H9 (cell line): Measurements from ENCODE around the gene SLIT1. TPM values are rescaled to one million over a fixed set of nuclear protein-coding genes. Genes with fewer than 3 reads are reported as not detected.

ENCODE experiments used
- DNase-seq: peaks from one replicate; pipeline ENCODE4 v3.0.0-alpha.2; 2017
- H2AFZ ChIP-seq: one replicate; pipeline ENCODE4 v1.6.1; 2013; ENCODE audit warnings: mild to moderate bottlenecking, low read length, control low read depth, moderate library complexity
- H2AK5ac ChIP-seq: 2 replicates; pipeline ENCODE4 v1.6.1; 2013; ENCODE audit warnings: low read length, control low read depth, mixed read lengths; ENCODE audit not compliant: insufficient read length
- H2BK120ac ChIP-seq: one replicate; pipeline ENCODE4 v1.6.1; 2013; ENCODE audit warnings: low read depth, mild to moderate bottlenecking, low read length, control low read depth, inconsistent platforms; ENCODE audit not compliant: poor library complexity, severe bottlenecking
- H2BK12ac ChIP-seq: 2 replicates; pipeline ENCODE4 v1.6.1; 2013; ENCODE audit warnings: low read length, control low read depth, mixed read lengths, low read depth; ENCODE audit not compliant: insufficient read length
- H2BK15ac ChIP-seq: 2 replicates; pipeline ENCODE4 v1.6.1; 2013; ENCODE audit warnings: low read depth, low read length, control low read depth
- H2BK20ac ChIP-seq: one replicate; pipeline ENCODE4 v1.6.1; 2013; ENCODE audit warnings: low read depth, mild to moderate bottlenecking, low read length, control low read depth, inconsistent platforms; ENCODE audit not compliant: poor library complexity, severe bottlenecking
- H2BK5ac ChIP-seq: 2 replicates; pipeline ENCODE4 v1.6.1; 2013; ENCODE audit warnings: low read length, control low read depth, mixed read lengths; ENCODE audit not compliant: insufficient read length
- H3K14ac ChIP-seq: 2 replicates; pipeline ENCODE4 v1.6.1; 2013; ENCODE audit warnings: low read length, control low read depth; ENCODE audit not compliant: insufficient read depth
- H3K18ac ChIP-seq: 2 replicates; pipeline ENCODE4 v1.6.1; 2013; ENCODE audit warnings: low read depth, mild to moderate bottlenecking, mixed read lengths, low read length, control low read depth; ENCODE audit not compliant: insufficient read length
- H3K23ac ChIP-seq: 2 replicates; pipeline ENCODE4 v1.6.1; 2013; ENCODE audit warnings: low read length, control low read depth, mixed read lengths, low read depth; ENCODE audit not compliant: insufficient read length
- H3K23me2 ChIP-seq: 2 replicates; pipeline ENCODE4 v1.6.1; 2013; ENCODE audit warnings: low read depth, mild to moderate bottlenecking, mixed read lengths, low read length, control low read depth; ENCODE audit not compliant: insufficient read length, poor library complexity, severe bottlenecking
- H3K27ac ChIP-seq: 2 replicates; pipeline ENCODE4 v1.5.1; 2013; ENCODE audit warnings: low read length, control low read depth, mixed read lengths, low read depth; ENCODE audit not compliant: insufficient read length
- H3K27me3 ChIP-seq: 2 replicates; pipeline ENCODE4 v1.6.1; 2013; ENCODE audit warnings: low read length, control low read depth, inconsistent platforms; ENCODE audit not compliant: insufficient read depth
- H3K4ac ChIP-seq: 2 replicates; pipeline ENCODE4 v1.6.1; 2013; ENCODE audit warnings: low read depth, mild to moderate bottlenecking, control low read depth, inconsistent platforms, low read length, moderate library complexity
- H3K4me1 ChIP-seq: 2 replicates; pipeline ENCODE4 v1.6.1; 2013; ENCODE audit warnings: low read length, control low read depth, inconsistent platforms; ENCODE audit not compliant: insufficient read depth
- H3K4me2 ChIP-seq: 2 replicates; pipeline ENCODE4 v1.6.1; 2013; ENCODE audit warnings: low read length, control low read depth, mixed read lengths; ENCODE audit not compliant: insufficient read length, insufficient read depth
- H3K56ac ChIP-seq: 2 replicates; pipeline ENCODE4 v1.6.1; 2013; ENCODE audit warnings: low read depth, mild to moderate bottlenecking, mixed read lengths, low read length, control low read depth; ENCODE audit not compliant: insufficient read length
- H3K79me1 ChIP-seq: 2 replicates; pipeline ENCODE4 v1.6.1; 2013; ENCODE audit warnings: low read depth, mild to moderate bottlenecking, moderate library complexity, low read length, control low read depth, inconsistent platforms; ENCODE audit not compliant: insufficient read depth, poor library complexity, severe bottlenecking
- H3K79me2 ChIP-seq: 2 replicates; pipeline ENCODE4 v1.6.1; 2013; ENCODE audit warnings: low read length, control low read depth, inconsistent platforms; ENCODE audit not compliant: insufficient read depth
- H3K9ac ChIP-seq: 2 replicates; pipeline ENCODE4 v1.6.1; 2013; ENCODE audit warnings: low read length, control low read depth, mixed read lengths; ENCODE audit not compliant: insufficient read length; ENCODE audit errors: extremely low read depth
- H3K9me3 ChIP-seq: one replicate; pipeline ENCODE4 v1.6.1; 2013; ENCODE audit warnings: low read depth, low read length, inconsistent platforms; ENCODE audit not compliant: control insufficient read depth
- H3T11ph ChIP-seq: one replicate; pipeline ENCODE4 v1.6.1; 2013; ENCODE audit warnings: mild to moderate bottlenecking, low read length, control low read depth, inconsistent platforms
- H4K20me1 ChIP-seq: one replicate; pipeline ENCODE4 v1.6.1; 2013; ENCODE audit not compliant: control insufficient read depth, insufficient read length, insufficient read depth
- H4K5ac ChIP-seq: 2 replicates; pipeline ENCODE4 v1.6.1; 2013; ENCODE audit warnings: low read depth, mild to moderate bottlenecking, mixed read lengths, low read length, control low read depth; ENCODE audit not compliant: insufficient read length
- H4K8ac ChIP-seq: replicated peaks from 2 replicates; pipeline ENCODE4 v1.6.1; 2013; ENCODE audit warnings: low read length, control low read depth, mixed read lengths, low read depth; ENCODE audit not compliant: insufficient read length
- H4K91ac ChIP-seq: 2 replicates; pipeline ENCODE4 v1.6.1; 2013; ENCODE audit warnings: low read depth, mild to moderate bottlenecking, moderate library complexity, mixed read lengths, low read length, control low read depth; ENCODE audit not compliant: insufficient read length
- H3K27ac Mint-ChIP-seq, 3 experiments: 2 replicates in 2 of 3; 3 replicates in 1 of 3; pipeline ENCODE4 v1.8.0; 2020 to 2021; ENCODE audit warnings: mixed read lengths in 3 of 3, mild to moderate bottlenecking in 1 of 3, moderate library complexity in 1 of 3
- H3K27me3 Mint-ChIP-seq: 2 replicates; pipeline ENCODE4 v1.8.0; 2021; ENCODE audit warnings: low read depth, mild to moderate bottlenecking, moderate library complexity, mixed read lengths
- H3K36me3 Mint-ChIP-seq, 3 experiments: 2 replicates in 2 of 3; 3 replicates in 1 of 3; pipeline ENCODE4 v1.8.0; 2020 to 2021; ENCODE audit warnings: low read depth in 3 of 3, mixed read lengths in 3 of 3; ENCODE audit not compliant: insufficient read depth in 1 of 3
- H3K4me1 Mint-ChIP-seq, 2 experiments: 2 replicates each; pipeline ENCODE4 v1.8.0; 2020; ENCODE audit warnings: mixed read lengths in 2 of 2
- H3K4me3 Mint-ChIP-seq, 2 experiments: 2 replicates in 1 of 2; 3 replicates in 1 of 2; pipeline ENCODE4 v1.8.0; 2020 to 2021; ENCODE audit warnings: mild to moderate bottlenecking in 2 of 2, mixed read lengths in 2 of 2, moderate library complexity in 1 of 2
- H3K9me3 Mint-ChIP-seq, 2 experiments: 2 replicates in 1 of 2; 3 replicates in 1 of 2; pipeline ENCODE4 v1.8.0; 2020; ENCODE audit warnings: mild to moderate bottlenecking in 2 of 2, mixed read lengths in 2 of 2, moderate library complexity in 1 of 2
- WGBS: extraction: QIAGEN DNeasy Blood & Tissue Kit; methylation state at CpG from one replicate; pipeline ENCODE4 v1.1.7; 2013; ENCODE audit warnings: missing lambda C conversion rate, low lambda C conversion rate, mixed read lengths; ENCODE audit not compliant: insufficient read length; ENCODE audit errors: extremely low coverage; 5-methylcytosine and 5-hydroxymethylcytosine counted together
- total RNA-seq: library from RNA; stranded (reverse); gene quantifications from 2 replicates; pipeline ENCODE4 v1.2.1, GENCODE V29; 2021
- TF ChIP-seq, protein P1 (sequence below): fragments of 200-600 bp; sonication (generic); conservative IDR thresholded peaks from 3 replicates; pipeline ENCODE4 v1.8.0; 2021; ENCODE audit warnings: antibody characterized with exemption, mild to moderate bottlenecking

Gene SLIT1
- total RNA-seq, 1 experiment from 2014 or later, result 0.57 TPM

DNA sequence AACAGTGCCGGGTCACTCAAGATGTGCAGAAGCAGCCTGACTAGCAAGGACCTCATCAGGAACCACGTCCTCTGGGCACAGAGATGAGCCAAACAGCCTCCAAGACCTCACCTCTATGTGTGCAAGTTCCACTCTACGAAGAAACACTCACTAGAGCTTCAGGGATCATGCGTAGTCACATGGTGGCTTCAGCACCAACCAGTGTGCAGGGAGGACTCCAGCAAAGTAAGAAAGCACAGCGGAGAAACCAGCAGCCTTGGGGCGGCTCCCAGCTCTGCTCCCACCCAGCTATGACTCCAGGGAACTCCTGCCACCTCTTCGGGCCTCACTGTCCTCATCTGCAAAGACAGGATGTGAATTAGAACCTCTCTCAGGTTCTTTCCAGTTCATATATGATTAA is 58.2 kb downstream of the SLIT1 start:
- Histone ChIP-seq H2AFZ (no peak overlapping the region), H3T11ph (no peak overlapping the region), H4K8ac (no peak overlapping the region), H2BK15ac (no peak overlapping the region), H2AK5ac (no peak overlapping the region), H3K23ac (no peak overlapping the region), H3K56ac (no peak overlapping the region), H3K9me3 (no peaks in the 10 kb centered on the region), H3K4me1 (no peaks in the 10 kb centered on the region), H2BK120ac (no peak overlapping the region), H3K18ac (no peak overlapping the region), H3K27me3 (no peaks in the 10 kb centered on the region), H4K91ac (no peak overlapping the region), H2BK5ac (no peak overlapping the region), H3K27ac (no peak overlapping the region), H4K5ac (no peak overlapping the region), H3K4me2 (no peak overlapping the region), H3K23me2 (peaks cover 3% of the 10 kb centered on the region), H3K79me2 (no peaks in the 10 kb centered on the region), H3K9ac (no peak overlapping the region), H3K79me1 (no peaks in the 10 kb centered on the region), H3K4ac (no peak overlapping the region), H4K20me1 (no peaks in the 10 kb centered on the region), H3K14ac (peak overlapping the region; percentile 4; the same call in 1 of the 2 replicates), H2BK12ac (no peak overlapping the region), H2BK20ac (no peak overlapping the region)
- Mint-ChIP-seq H3K36me3 (no peaks in the 10 kb centered on the region), H3K9me3 (no peaks in the 10 kb centered on the region), H3K27me3 (no peaks in the 10 kb centered on the region; the same call in none of the 2 replicates), H3K4me1 (peaks cover 6% of the 10 kb centered on the region in 2 experiments), H3K4me3 (no peak overlapping the region), H3K27ac (no peak overlapping the region)
- TF ChIP-seq, protein P1, sequence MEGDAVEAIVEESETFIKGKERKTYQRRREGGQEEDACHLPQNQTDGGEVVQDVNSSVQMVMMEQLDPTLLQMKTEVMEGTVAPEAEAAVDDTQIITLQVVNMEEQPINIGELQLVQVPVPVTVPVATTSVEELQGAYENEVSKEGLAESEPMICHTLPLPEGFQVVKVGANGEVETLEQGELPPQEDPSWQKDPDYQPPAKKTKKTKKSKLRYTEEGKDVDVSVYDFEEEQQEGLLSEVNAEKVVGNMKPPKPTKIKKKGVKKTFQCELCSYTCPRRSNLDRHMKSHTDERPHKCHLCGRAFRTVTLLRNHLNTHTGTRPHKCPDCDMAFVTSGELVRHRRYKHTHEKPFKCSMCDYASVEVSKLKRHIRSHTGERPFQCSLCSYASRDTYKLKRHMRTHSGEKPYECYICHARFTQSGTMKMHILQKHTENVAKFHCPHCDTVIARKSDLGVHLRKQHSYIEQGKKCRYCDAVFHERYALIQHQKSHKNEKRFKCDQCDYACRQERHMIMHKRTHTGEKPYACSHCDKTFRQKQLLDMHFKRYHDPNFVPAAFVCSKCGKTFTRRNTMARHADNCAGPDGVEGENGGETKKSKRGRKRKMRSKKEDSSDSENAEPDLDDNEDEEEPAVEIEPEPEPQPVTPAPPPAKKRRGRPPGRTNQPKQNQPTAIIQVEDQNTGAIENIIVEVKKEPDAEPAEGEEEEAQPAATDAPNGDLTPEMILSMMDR, result no peak
- no peak for DNase-seq
- no CpG with 5 or more reads among the region's 7 CpGs for WGBS
